Neural crest cell (in vitro differentiated cells): ENCODE results near the gene LDHAL6A. TPM values are rescaled to one million over a fixed set of nuclear protein-coding genes. Genes with fewer than 3 reads are reported as not detected.
"Not testable (repeated sequence)": the region's sequence is repeated elsewhere in the genome, so short reads cannot be mapped to it uniquely, and the experiment has no call there.

Experiments
- DNase-seq: peaks from one replicate; pipeline ENCODE4 v3.0.0; 2021; ENCODE audit warnings: low read depth, mixed read lengths, low spot score
- H3K27ac Mint-ChIP-seq: one replicate; pipeline ENCODE4 v1.8.0; 2021; ENCODE audit warnings: mild to moderate bottlenecking, mixed read lengths; ENCODE audit not compliant: unreplicated experiment
- H3K27me3 Mint-ChIP-seq: 2 replicates; pipeline ENCODE4 v1.8.0; 2021; ENCODE audit warnings: low read depth, mild to moderate bottlenecking, mixed read lengths
- H3K36me3 Mint-ChIP-seq: 2 replicates; pipeline ENCODE4 v1.8.0; 2021; ENCODE audit warnings: low read depth, mild to moderate bottlenecking, mixed read lengths
- H3K4me1 Mint-ChIP-seq: 2 replicates; pipeline ENCODE4 v1.8.0; 2021; ENCODE audit warnings: mixed read lengths
- H3K4me3 Mint-ChIP-seq: one replicate; pipeline ENCODE4 v1.8.0; 2021; ENCODE audit warnings: mild to moderate bottlenecking, mixed read lengths
- H3K9me3 Mint-ChIP-seq: 2 replicates; pipeline ENCODE4 v1.8.0; 2021; ENCODE audit warnings: mixed read lengths
- long read RNA-seq: library from polyadenylated mRNA; unstranded; transcript quantifications from one replicate; pipeline ENCODE4 v2.0.0, GENCODE V29; 2020
- total RNA-seq: library from RNA; stranded (reverse); gene quantifications from 2 replicates; pipeline ENCODE4 v1.2.1, GENCODE V29; 2021
- TF ChIP-seq, protein P1 (sequence below): fragments of 200-600 bp; sonication (generic); conservative IDR thresholded peaks from 2 replicates; pipeline ENCODE4 v1.5.0; 2021; ENCODE audit warnings: antibody characterized with exemption, mild to moderate bottlenecking

The LDHAL6A gene
- total RNA-seq: not detected in 2 replicates
- long read RNA-seq: 0 reads

DNA sequence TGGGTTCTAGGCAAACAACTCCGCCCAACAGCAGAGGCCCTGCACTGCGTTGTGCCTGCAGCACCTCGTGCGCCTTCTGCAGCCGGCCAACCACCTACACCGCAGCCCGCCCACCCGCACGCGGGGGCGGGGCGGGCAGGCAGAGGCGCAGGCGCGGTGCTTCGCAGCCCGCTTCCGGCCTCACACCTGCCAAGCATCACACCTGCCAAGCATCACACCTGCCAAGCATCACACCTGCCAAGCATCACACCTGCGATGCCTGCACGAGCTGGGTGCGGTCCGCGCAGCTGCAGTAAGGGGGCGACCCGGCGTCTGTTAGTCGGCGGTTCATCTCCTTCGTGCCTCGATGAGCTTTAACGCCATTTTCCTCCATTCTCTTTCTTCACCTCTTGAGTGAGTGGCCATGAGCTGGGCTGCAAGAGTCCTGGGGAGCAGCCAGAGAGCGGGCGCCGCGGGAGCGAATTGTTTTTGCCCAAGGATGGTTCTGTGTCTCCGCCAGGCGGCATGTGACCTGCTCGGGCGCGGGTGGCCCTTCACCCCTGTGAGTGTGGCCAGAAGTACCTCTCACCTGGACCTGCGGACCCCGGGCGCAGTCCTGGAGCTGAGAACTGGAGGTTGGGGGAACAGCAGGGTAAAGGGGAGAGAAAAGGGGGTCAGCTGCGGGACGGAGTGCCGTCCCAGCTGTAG is at the start of gene LDHAL6A:
LDHAL6A (plus strand) TSS at position 171 of the 687 bp plus-strand sequence. CDS start 825 bp downstream, outside the sequence.
- Mint-ChIP-seq H3K4me3 (no peak within 1 kb of the TSS), H3K36me3 (no peaks in the 10 kb centered on the region), H3K27me3 (no peaks in the 10 kb centered on the region), H3K27ac (no peak within 1 kb of the TSS), H3K4me1 (no peaks in the 10 kb centered on the region), H3K9me3 (no peaks in the 10 kb centered on the region)
- DNase-seq: no peak
- TF ChIP-seq, protein P1, sequence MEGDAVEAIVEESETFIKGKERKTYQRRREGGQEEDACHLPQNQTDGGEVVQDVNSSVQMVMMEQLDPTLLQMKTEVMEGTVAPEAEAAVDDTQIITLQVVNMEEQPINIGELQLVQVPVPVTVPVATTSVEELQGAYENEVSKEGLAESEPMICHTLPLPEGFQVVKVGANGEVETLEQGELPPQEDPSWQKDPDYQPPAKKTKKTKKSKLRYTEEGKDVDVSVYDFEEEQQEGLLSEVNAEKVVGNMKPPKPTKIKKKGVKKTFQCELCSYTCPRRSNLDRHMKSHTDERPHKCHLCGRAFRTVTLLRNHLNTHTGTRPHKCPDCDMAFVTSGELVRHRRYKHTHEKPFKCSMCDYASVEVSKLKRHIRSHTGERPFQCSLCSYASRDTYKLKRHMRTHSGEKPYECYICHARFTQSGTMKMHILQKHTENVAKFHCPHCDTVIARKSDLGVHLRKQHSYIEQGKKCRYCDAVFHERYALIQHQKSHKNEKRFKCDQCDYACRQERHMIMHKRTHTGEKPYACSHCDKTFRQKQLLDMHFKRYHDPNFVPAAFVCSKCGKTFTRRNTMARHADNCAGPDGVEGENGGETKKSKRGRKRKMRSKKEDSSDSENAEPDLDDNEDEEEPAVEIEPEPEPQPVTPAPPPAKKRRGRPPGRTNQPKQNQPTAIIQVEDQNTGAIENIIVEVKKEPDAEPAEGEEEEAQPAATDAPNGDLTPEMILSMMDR: no peak

GRCh38 chr11:18407400-18407799 is 48.3 kb upstream of the LDHAL6A start:
- not testable (repeated sequence) for H3K27ac Mint-ChIP-seq, DNase-seq, H3K27me3 Mint-ChIP-seq, H3K9me3 Mint-ChIP-seq
- peak overlapping the region; percentile 15 for H3K4me3 Mint-ChIP-seq
- peaks cover 16% of the 10 kb centered on the region for H3K36me3 Mint-ChIP-seq
- peaks cover 12% of the 10 kb centered on the region for H3K4me1 Mint-ChIP-seq

GRCh38 chr11:18408558-18409291 is 46.9 kb upstream of the LDHAL6A start:
- Mint-ChIP-seq H3K4me1 (peaks cover 17% of the 10 kb centered on the region), H3K9me3 (peaks cover 5% of the 10 kb centered on the region), H3K27me3 (no peaks in the 10 kb centered on the region), H3K4me3 (no peak overlapping the region), H3K27ac (no peak overlapping the region), H3K36me3 (peaks cover 7% of the 10 kb centered on the region)
- TF ChIP-seq, protein P1: no peak
- no peak for DNase-seq

DNA sequence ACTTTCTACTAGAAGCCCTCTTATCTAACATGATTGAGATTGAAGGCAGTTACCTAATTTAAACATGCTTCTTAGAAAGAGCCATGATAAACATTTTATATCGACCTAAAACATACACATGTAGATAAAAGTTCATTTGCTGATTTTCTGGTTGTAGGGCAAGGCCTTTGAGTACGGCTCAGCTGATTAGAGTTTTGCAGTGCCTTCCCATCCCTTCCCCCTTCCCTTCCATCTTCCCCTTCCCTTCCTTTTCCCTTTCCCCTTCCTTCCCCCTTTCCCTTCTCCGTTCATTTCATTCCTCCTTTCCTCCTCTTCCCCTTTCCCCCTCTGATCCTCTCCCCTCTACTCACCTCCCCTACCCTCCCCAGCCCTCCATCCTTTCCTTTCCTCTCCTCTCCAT is 39.2 kb upstream of the LDHAL6A start:
- TF ChIP-seq, protein P1: no peak
- H3K4me3 Mint-ChIP-seq: no peak overlapping the region
- no peak for DNase-seq
- no peaks in the 10 kb centered on the region for H3K27me3 Mint-ChIP-seq
- H3K36me3 Mint-ChIP-seq: no peaks in the 10 kb centered on the region
- no peak overlapping the region for H3K27ac Mint-ChIP-seq
- H3K9me3 Mint-ChIP-seq: peaks cover 2% of the 10 kb centered on the region
- peaks cover 27% of the 10 kb centered on the region for H3K4me1 Mint-ChIP-seq

- TF ChIP-seq, protein P1: no peak
- Mint-ChIP-seq H3K9me3 (no peaks in the 10 kb centered on the region), H3K36me3 (no peaks in the 10 kb centered on the region), H3K4me1 (peaks cover 12% of the 10 kb centered on the region), H3K27ac (no peak overlapping the region), H3K4me3 (no peak overlapping the region), H3K27me3 (no peaks in the 10 kb centered on the region)
- DNase-seq: no peak
Measured at GRCh38 chr11:18419040-18419439, 36.6 kb upstream of the LDHAL6A start.

GRCh38 chr11:18420067-18420466 is 35.6 kb upstream of the LDHAL6A start:
- peaks cover 10% of the 10 kb centered on the region for H3K4me1 Mint-ChIP-seq
- no peaks in the 10 kb centered on the region for H3K9me3 Mint-ChIP-seq
- H3K27ac Mint-ChIP-seq: peak overlapping the region; percentile 46
- no peak for DNase-seq
- TF ChIP-seq, protein P1: no peak
- no peaks in the 10 kb centered on the region for H3K36me3 Mint-ChIP-seq
- H3K27me3 Mint-ChIP-seq: no peaks in the 10 kb centered on the region
- no peak overlapping the region for H3K4me3 Mint-ChIP-seq
